CD4-positive, alpha-beta T cell treated with Interleukin-6 at 100 ng/mL for 8 hours (primary cell): ENCODE measurements around the gene MLEC.

Experiments
- DNase-seq: peaks from one replicate; pipeline ENCODE4 v3.0.0-alpha.2; 2020; ENCODE audit warnings: mixed read lengths, low spot score

MLEC gene

GRCh38 chr12:120692524-120693033 lies 5.6 kb downstream of the MLEC start:
- no peak for DNase-seq

GRCh38 chr12:120693848-120694247 lies 6.9 kb downstream of the MLEC start:
- no peak for DNase-seq

GRCh38 chr12:120696626-120697025 lies 9.7 kb downstream of the MLEC start:
- no peak for DNase-seq

GRCh38 chr12:120697344-120697743 lies 10.4 kb downstream of the MLEC start:
- DNase-seq: no peak

- DNase-seq: no peak
Measured at GRCh38 chr12:120698665-120699064, 11.7 kb downstream of the MLEC start.

- no peak for DNase-seq
Measured at GRCh38 chr12:120699553-120699952, 12.6 kb downstream of the MLEC start.

GRCh38 chr12:120700886-120701285 lies 13.9 kb downstream of the MLEC start:
- DNase-seq: no peak

- no peak for DNase-seq
Measured at GRCh38 chr12:120702637-120703036, 15.7 kb downstream of the MLEC start.

- DNase-seq: no peak
Measured at GRCh38 chr12:120703311-120703942, 16.5 kb downstream of the MLEC start.

GRCh38 chr12:120705618-120706017 lies 18.7 kb downstream of the MLEC start:
- no peak for DNase-seq

- DNase-seq: no peak
Measured at GRCh38 chr12:120706029-120706428, 19.1 kb downstream of the MLEC start.

- DNase-seq: no peak
Measured at GRCh38 chr12:120708651-120709050, 21.7 kb downstream of the MLEC start.

GRCh38 chr12:120710031-120710804 lies 23.3 kb downstream of the MLEC start, which contains the start of gene UNC119B:
UNC119B (plus strand) TSS chr12:120710458; CDS start chr12:120710475, 17 bp downstream.
- DNase-seq: peak; percentile 63

- DNase-seq: no peak
Measured at GRCh38 chr12:120710805-120711296, 23.9 kb downstream of the MLEC start.

GRCh38 chr12:120711411-120711810 lies 24.5 kb downstream of the MLEC start:
- DNase-seq: no peak

GRCh38 chr12:120712610-120713009 lies 25.7 kb downstream of the MLEC start:
- no peak for DNase-seq

- DNase-seq: peak; percentile 87
Measured at GRCh38 chr12:120713861-120714482, 27.0 kb downstream of the MLEC start.

GRCh38 chr12:120718055-120718454 lies 31.1 kb downstream of the MLEC start:
- no peak for DNase-seq

- no peak for DNase-seq
Measured at GRCh38 chr12:120719072-120719471, 32.1 kb downstream of the MLEC start.

- DNase-seq: no peak
Measured at GRCh38 chr12:120719496-120720233, 32.7 kb downstream of the MLEC start.

- no peak for DNase-seq
Measured at GRCh38 chr12:120720234-120720986, 33.5 kb downstream of the MLEC start.
